ENCODE measurements around the gene KANK4.

- TF ChIP-seq CTCF (IDR thresholded peaks at IDR 0.05) = no peak
- TF ChIP-seq EZH2 (IDR thresholded peaks at IDR 0.05; ENCODE audit: borderline replicate concordance, insufficient read depth, low read depth, low read length, poor library complexity, severe bottlenecking) = no peak
Measured at GRCh38 chr1:62259551-62259950, 59.7 kb downstream of the KANK4 start.

Measured in B cell (primary cell).